NCI-H774 (cell line): Measurements from ENCODE around the gene HHATL.

Experiments
- DNase-seq: peaks from one replicate; lab custom pipeline; 2025; lab: John Stamatoyannopoulos, UW

Gene HHATL

DNA sequence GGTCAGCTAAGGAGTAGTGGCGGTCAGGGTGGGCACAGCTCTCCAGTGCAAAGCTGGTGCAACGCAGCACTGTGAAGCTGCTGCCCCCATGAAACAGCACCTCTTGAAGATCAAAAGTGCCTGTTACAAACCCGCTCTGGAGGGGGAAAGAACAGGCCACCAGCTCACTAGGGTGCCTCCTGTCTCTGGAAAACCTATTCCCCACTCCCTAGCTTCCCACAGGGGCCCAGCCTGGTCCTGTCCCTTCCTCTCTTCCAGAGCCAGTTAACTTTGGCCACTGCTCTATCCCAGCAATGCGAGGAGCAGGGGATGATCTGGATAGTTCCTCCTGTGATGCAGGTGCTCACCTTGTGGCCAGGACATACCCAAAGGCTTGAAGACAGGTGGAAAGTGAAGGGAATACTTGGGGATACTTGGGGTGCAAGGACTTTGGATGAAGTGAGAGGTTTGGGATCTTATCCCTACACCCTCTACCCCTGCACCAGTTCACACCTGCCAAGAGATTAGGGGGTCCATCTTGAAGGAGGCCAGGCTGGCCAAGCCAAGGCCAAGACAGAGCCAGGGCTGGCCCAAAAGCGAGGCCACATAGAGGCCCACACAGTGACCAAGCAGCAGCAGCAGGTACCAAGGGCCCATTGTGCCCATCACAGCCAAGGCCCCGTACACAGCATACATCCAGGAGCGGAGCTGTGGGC lies 4.2 kb downstream of the HHATL start:
- DNase-seq = no peak

DNA sequence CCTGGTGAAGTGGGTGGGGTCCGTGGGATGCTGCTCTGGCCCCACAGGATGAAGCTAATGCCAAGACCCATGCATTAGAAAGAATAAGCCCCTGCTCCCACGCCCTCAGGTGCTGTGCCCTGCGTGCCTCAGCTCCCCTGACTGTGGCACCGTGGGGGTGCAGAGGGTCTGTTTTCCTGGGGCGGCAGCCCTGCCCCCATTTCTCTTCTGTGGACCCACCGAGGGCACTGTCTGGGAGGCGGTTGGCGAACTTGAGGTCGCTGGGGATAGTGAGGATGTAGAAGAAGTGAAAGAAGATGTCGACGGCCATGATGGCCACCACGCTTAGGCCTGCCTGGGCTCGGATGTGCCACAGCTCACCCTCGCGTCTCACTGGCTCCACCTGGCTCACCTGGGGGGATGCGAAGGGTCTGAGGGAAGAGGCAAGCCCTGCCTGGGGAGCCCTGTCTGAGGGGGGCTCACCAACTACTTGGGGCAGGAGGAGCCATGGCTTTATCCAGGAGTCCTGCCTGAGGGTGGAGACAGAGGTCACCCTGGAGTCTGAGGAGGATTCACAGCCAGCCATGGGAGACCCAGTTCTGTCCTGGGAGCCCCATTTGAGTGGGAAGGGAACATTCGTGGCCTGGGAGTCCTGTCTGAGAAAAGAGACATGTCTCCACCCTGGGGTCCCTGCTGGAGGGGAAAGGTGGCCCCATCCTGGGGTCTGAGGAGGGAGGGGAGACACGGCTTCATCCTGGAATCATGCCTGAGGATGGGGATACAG lies 5.1 kb downstream of the HHATL start:
- no peak for DNase-seq

DNA sequence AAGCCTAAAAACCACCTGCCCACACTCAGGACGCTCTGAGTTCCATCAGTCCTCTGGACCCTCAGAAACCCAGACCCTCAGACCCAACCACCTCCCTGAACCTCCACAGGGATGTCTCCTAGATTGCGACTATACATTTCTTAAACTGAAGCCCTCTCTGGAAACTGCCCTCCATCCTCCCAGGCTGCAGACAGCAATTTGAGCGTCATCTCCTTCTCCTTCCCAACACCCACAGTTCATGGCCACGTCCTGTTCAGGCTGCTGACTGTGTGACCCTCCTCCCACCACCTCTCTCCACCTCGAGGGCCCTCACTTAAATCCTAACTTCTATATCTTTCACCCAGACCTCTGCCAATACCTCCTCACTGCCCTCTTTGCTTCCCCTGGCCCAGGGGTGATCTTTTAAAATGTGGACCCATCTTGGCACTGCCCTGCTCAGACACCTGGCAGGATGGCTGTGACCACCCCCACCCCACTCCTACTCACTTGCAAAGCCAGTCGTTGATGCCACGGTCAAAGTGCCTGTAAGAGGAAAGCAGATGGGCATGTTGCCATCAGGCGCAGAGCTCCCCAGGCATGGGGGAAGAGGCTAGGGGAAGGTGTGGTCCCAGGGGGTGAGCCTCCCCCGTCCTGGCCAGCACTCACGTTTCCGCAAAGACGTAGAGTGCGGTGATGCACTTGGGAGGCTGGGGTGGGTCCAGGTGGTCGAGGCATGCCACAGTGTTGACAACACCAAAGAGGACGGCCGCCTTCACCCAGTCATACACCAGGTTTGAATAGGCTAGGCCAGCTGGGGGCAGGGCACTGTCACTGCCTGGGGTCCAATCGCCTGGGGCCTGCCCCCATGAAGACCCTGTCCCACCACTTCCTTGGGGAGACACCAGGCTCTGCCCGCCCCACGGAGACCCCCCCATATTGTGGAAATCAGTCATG lies 6.0 kb downstream of the HHATL start:
- no peak for DNase-seq

- no peak for DNase-seq
Observed at GRCh38 chr3:42694366-42694765, 8.2 kb downstream of the HHATL start.

DNA sequence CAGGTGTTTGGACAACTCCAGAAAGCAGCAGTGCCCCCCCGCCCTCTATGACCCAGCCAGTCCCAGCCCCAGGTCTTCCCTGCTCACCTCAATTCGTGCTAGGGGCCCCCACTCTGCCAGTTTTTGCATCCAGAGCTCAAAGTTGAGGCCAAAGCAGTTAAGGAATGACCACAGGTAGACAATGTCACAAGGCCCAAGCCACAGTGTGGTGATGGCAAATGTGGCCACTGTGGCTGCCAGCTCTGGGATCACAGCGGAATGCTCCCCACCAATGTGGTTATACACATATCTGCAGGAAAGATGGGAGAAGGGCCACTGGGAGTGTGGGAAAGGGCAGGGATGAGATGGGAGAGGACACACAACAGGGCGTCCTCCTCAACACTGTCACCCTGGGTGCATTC lies 9.1 kb downstream of the HHATL start:
- no peak for DNase-seq

DNA sequence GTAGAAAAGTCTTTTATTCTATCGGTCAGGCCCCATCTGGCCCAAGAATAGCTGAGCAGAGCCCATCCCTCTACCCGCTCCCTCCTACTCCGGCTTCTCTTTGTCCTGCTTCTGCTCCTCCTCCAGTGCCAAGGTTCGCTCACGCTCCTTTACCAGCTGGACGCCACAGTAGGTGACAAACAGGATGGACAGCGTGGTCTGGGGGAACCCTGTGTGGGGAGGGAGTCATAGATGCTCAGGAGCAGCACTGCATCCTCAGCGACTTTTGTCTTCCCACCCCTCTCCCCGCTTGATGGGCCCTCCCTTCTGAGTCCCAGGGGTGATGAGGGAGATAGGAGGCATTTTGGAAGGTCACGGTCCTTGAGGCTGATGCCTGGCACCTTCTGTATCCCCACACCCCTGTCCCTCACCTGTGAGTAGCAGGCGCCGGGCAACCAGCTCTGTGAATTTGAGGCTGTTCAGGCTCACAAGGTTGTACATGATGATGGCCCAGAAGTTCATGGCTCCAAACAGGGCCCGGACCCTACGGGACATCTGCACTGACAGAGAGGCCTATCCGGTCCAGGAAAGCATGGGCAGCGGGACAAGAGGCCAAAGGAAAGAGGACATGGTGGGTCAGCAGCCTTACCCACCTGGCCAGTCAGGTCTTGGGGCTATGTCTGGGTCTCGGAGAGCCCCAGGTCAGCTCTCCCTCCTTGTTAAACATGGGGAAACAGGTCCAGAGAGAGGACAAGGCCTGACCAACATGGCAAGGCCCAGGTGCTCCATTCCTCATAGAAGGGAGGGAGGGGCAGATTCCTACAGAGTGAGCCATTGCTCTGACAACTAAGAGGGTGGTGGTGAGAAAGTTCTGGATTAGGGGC lies 9.7 kb downstream of the HHATL start:
- DNase-seq = no peak

- no peak for DNase-seq
Observed at GRCh38 chr3:42691816-42692666, 10.6 kb downstream of the HHATL start.

DNA sequence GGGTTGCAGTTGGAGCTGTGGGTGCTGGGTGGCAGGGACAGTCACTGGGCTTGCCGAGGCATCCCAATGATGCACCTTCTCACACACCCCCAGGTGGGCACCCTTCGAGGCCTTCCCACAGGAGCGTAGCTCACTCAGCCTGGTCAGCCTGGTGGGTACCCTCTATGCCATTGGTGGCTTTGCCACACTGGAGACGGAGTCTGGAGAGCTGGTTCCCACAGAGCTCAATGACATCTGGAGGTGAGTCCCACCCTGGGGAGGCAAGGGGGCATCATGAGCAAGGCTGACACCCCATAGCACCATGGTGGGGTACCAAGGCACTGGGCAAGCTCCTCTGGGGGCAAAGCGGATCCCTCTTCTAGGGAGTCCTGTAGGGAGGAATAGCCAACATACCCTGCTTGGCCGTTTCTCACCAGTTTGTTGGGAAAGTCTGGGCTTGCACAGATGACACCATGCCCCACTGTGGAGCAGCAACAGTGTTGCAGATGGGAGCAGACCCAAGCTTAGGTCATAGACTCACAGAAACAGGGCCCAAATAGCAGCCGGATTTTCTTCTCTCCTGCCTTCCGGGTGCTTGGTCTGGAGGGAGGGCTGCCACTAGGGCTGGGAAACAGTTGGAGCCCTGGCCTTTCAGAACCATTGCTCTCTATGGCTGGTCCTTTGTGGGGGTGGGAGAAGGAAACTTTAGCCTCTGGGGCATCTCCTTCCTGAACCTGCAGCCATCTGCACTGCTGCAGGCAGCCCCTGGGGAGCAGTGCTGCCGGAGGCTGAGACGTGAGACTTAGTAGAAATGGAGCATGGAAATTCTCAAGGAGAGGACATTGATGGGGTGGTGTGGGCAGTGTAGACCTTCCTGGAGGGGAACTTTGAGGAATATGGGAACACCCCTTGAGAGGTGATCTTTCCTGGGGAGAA lies 11.6 kb downstream of the HHATL start:
- no peak for DNase-seq

DNA sequence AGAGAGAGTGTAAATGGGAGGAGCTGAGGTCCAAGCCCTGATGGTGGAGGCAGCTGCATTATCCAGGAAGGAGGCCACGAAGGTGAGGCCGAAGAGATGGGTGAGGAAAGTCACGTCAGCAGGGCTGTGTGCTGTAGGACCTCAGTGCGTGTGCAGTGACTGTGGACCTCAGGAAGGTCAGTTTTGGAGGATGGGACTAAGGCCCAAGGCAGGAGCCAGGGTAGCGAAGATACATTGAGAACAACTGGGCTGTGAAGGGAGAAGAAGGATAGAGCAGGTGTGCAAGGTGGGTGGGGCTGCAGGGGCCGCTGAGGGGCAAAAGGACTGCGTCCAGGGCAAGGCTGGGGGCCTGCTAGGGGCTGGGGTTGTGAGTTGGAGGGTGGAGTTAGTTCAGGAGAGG lies 12.4 kb downstream of the HHATL start:
- DNase-seq = no peak

DNA sequence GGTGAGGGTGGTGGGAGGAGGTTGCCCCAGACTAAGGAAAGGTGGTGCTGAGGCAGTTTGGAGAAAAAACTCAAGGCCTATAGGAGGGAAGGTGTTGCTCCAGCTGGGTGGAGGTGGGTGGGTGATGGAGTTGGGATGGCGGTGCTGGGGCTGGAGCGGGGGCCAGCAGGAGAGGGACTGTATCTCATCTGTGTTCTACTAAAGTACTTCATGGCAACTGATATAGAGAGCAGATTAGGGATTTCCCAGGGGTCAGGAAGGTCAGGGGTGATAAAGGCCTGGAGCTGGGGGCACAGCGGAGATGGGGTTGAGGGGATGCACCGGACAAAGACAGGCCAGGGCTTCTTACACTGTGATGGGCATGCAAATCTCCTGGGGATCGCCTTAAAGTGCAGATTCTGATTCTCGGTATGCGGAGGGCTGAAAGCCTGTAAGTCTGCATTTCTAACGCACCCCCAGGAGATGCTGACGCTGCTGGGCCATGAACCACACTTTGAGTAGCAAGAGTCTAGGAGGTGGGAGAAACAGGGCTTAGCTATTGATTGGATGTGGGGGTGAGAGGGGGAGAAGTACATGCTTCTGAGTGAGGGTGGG lies 13.1 kb downstream of the HHATL start:
- no peak for DNase-seq

DNA sequence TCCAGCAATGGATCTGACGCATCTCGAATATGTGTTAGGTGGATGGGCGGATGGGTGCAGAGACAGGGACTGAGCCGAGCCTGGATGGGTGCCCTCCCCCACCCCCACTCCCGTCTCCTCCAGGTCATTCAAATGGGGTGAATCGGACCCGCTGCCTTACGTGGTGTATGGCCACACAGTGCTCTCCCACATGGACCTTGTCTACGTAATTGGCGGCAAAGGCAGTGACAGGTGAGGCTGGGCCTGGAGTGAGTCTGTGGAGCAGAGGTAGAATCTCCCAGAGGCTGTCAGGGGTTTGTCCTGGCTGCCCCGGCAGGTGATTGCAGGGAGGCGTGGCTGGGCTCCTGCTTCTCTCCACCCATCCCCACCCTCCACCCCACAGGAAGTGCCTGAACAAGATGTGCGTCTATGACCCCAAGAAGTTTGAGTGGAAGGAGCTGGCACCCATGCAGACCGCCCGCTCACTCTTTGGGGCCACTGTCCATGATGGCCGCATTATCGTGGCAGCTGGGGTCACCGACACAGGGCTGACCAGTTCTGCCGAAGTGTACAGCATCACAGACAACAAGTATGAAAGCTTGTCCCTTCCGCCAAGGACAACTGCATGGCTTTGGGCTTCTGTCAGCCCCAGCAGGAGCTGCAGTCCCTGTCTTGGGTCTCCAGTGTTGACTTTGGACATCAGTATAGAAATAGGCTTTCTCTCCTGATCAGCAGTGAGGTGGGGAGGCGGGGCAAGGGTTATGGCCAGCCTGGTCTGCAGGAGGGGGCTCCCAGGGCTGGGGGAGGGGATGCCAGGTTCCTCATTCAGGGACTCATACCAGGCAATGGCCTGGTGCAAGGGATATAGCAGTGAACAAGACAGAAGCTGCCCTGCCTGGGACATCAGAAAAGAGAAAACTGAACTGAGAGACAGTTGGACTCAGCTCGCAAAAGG lies 13.8 kb downstream of the HHATL start:
- no peak for DNase-seq

- DNase-seq = no peak
Observed at GRCh38 chr3:42688016-42688415, 14.6 kb downstream of the HHATL start.

- DNase-seq = no peak
Observed at GRCh38 chr3:42686832-42687650, 15.6 kb downstream of the HHATL start.

- no peak for DNase-seq
Observed at GRCh38 chr3:42685891-42686820, 16.4 kb downstream of the HHATL start.

DNA sequence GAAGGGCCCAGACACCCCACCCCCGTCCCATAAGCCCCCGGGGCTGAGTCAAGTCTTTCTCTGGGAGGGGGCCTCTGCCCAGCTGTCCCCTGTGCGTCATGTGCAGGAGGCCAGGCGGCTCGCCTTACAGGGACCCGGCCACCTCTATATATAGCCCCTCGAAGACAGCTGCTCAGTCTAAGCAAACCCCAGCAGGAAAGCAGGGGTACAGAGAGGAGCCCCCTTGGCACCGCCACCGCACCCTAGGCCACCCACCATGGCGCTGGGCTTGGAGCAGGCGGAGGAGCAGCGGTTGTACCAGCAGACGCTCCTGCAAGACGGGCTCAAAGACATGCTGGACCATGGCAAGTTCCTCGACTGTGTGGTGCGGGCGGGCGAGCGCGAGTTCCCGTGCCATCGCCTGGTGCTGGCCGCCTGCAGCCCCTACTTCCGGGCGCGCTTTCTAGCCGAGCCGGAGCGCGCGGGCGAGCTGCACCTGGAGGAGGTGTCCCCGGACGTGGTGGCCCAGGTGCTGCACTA lies 17.2 kb downstream of the HHATL start, which contains the start of gene KLHL40:
Gene KLHL40 (plus strand): TSS at position 175 of the 519 bp plus-strand sequence. CDS start 82 bp downstream, at position 257.
- DNase-seq = no peak
